GM21529 (cell line): ENCODE data around the gene TWF2.

Experiments
- ATAC-seq: cut with Tn5 transposase; IDR thresholded peaks from one replicate; pipeline ENCODE4 v1.9.1; 2021; ENCODE audit not compliant: unreplicated experiment

TWF2 gene

GRCh38 chr3:52259035-52259434, 20.1 kb upstream of the TWF2 start:
- no peak for ATAC-seq

GRCh38 chr3:52257911-52258310, 19.0 kb upstream of the TWF2 start:
- ATAC-seq: no peak

DNA sequence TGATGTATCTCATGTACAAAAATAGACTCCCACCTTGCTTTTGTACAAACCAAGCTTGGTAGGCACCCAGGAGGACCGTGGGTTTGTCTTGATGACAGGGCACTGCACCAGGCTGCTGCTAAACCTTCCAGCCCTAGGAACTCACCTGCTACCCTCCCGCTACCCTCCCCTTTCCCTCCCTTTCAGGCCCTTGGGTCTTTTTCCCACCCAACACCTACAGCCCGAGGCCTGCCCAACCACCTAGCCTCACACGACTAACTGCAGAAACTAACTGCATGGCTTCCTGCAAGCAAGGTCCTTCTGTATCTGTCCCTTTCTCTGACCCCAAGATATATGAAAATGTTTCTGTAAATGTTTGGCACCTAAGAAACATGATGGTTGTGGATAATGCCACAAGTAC, 17.7 kb upstream of the TWF2 start:
- no peak for ATAC-seq

DNA sequence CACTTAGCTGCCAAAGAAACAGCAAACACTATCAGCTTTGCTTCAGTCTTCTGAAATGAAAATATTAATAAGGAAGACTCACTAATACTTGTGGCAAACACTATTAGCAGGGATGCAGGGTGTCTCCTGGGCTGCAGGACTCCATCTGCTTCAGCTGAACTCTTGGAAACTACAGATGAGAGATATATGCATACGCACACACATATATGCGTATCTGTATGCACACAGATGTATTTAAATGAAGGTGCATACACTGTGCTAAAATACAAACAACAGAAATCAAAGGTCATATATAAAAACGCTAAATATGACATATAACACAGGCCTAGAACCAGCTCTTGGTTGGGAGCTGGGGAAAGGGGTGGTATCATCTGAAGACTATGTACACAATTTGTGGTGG, 17.2 kb upstream of the TWF2 start:
- no peak for ATAC-seq

GRCh38 chr3:52254608-52255007, 15.7 kb upstream of the TWF2 start:
- no peak for ATAC-seq

- peak; percentile 93 for ATAC-seq
Measured at GRCh38 chr3:52253314-52254304, 14.7 kb upstream of the TWF2 start.

DNA sequence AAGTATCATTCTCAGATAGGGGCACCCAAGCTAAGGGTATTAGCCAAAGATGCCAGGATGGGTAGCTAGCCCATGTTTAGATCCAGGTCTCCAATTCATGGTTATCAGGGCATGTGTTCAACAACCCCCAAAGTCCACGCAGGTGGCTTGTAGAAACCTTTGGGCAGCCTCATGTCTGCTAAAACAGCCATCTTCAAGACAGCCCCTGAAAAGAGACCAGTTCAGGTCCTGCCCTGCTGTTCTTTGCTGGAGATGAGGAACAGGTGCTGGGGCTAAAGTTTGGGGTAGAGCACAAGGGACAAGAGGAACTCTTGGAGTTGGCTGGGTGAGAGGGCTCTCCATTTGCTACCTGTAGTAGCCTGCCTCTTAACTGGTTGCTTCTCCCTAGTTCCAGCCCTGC, 11.2 kb upstream of the TWF2 start:
- ATAC-seq: no peak

DNA sequence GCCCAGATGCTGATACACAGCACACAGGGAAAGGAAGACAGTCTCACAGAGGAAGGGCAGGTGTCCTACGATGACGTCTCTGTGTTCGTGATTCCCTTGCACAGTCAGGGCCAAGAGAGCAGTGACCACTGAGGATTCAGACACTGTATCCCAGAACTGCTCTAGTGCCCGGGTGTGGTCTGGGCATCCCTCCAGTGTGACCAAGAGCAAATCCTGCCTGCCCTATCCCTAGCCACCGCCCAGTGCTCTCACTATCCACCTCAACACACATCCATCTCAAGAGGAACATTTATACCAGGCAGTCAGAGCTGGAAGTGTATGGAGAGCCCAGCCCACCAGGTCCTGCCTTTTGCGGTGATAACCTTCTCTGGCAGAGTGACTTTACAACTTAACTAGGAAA, 10.7 kb upstream of the TWF2 start:
- ATAC-seq: no peak

DNA sequence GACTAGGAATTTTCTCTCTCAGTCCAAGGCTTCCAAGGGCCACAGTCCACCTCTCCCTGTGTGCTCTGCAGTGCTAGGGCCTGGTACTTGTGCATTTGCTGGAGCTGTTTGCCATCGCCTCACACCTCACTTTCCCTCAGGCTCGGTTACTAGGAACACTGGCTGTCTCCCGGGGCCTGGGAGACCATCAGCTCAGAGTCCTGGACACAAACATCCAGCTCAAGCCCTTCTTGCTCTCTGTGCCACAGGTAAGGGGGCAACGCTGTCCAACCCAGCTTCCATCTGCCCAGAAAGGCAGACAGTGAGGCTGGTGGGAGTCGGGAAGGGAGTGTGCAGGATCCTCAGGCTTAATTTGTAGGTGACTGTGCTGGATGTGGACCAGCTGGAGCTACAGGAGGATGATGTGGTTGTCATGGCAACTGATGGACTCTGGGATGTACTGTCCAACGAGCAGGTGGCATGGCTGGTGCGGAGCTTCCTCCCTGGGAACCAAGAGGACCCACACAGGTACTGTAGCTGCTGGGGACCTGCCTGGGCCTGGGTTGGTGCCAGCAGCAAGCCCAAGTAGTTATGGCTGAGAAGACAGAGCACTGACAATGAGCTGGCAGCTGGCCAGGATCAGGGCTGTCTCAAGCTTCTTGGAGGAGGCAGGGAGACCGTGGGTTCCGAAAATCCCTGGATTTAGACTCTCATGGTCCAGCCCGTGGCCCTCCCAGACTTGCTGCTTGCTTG, 10.0 kb upstream of the TWF2 start:
- no peak for ATAC-seq

GRCh38 chr3:52248165-52248541, 9.2 kb upstream of the TWF2 start:
- no peak for ATAC-seq

- no peak for ATAC-seq
Measured at GRCh38 chr3:52247409-52248164, 8.6 kb upstream of the TWF2 start.

GRCh38 chr3:52246728-52247408, 7.9 kb upstream of the TWF2 start:
- ATAC-seq: no peak

DNA sequence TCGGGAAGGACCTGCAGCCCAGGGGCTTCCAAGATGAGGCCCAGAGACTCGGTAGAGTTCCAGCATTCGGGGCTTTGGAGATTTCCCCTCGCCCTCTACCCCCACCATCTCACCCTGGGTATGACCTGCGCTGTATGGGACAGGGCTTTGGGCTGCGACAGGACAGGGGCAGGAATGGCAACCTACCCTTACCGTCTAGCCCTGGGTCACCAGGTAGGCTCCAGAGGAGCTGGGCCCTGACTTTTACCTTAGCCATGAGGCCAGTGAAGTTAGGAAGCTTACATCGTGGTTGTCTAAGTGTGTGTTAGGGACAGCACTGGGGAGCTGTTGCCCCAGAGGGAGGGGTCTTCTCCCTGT, 7.3 kb upstream of the TWF2 start:
- no peak for ATAC-seq

- ATAC-seq: no peak
Measured at GRCh38 chr3:52245322-52246263, 6.6 kb upstream of the TWF2 start, which contains the start of gene PPM1M. Gene PPM1M (plus strand): TSS chr3:52245759. CDS start chr3:52245825, 66 bp downstream.

- peak; percentile 39 for ATAC-seq
Measured at GRCh38 chr3:52243791-52244628, 5.1 kb upstream of the TWF2 start.

- no peak for ATAC-seq
Measured at GRCh38 chr3:52242039-52242438, 3.1 kb upstream of the TWF2 start.

DNA sequence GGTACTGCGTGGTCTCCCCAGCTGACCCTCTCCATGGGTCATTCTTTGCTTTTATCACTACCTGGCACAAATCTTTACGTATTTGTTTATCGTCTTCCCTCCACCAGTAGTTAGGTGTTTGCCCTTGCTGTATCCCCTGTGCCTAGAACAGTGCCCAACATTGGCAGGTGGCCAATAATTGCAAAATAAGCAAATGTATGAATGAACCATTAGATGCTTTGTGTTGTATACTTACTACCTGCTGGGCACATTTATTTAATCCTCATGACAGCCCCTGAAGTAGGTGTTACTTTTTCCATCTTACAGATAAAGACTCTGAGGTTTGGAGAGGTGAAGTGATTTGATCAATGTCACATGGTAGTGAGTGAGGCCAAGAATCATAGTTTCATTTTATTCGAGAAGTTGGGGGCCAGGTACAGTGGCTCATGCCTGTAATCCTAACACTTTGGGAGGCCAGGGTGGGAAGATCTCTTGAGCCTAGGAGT, 2.0 kb upstream of the TWF2 start:
- no peak for ATAC-seq

DNA sequence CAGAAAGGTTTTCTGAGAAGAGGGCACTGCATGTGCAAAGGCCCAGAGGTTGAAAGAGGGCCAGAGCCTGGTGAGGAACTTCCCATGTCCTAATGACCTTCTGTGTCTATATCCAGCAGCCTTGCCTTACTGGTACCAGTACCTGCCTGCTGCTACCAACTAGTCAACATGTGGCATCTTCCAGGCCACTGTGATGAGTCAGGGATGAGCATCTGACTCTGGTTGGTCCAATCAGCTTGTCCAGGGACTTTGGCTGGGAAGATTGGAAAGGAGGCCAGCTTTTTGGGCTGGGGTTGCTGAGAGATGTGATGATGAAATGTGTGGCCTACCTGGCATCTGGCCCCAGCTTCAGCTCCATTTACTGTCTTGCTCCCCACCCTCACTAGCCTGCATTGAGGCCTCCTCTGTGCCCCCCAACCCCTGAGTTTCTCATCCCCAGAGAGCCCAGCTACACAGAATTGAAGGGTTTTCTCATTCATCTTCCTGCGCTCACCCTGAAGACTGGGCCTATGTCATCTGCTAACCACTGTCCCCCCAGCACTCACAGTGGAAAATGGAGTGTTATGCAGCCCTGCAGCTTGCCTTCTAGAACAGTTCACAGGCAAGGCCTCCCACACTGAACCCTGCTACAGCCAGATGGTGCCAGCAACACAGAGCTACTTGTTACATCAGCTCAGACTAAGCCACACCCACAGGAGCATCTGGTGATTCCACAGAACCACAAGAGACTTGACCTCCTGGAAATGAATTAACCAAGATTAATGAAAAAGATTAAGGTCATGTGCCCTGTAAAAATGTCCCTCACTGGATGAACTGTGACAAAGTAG, 1.3 kb upstream of the TWF2 start:
- ATAC-seq: no peak
